Upper lobe of left lung (tissue), 4 donors: ENCODE data around the gene CXCL11.
"Not testable (repeated sequence)": the region's sequence is repeated elsewhere in the genome, so short reads cannot be mapped to it uniquely, and the experiment has no call there.

Experiments
- CTCF ChIP-seq, 6 experiments: fragments of 450-650 bp in 4 of 6; fragments of 200-600 bp in 2 of 6; sonication (generic) in 2 of 6; IDR thresholded peaks; one replicate each; pipeline ENCODE4 v1.5.1; 2016 to 2019; ENCODE audit warnings: antibody characterized with exemption in 6 of 6
- EP300 ChIP-seq, 4 donors: sonication (generic); formaldehyde crosslinking; IDR thresholded peaks; one replicate each; pipeline ENCODE4 v1.5.1; 2017; ENCODE audit warnings: antibody characterized with exemption in 4 of 4, control low read depth in 2 of 4
- POLR2A ChIP-seq, 4 donors: fragments of 450-650 bp; IDR thresholded peaks; one replicate each; pipeline ENCODE4 v1.5.1; 2016 to 2017; ENCODE audit warnings: antibody characterized with exemption in 4 of 4, mild to moderate bottlenecking in 2 of 4

- not testable (repeated sequence) for TF ChIP-seq CTCF, POLR2A, EP300 (IDR thresholded peaks at IDR 0.05)
These were observed 6.5 kb upstream of the CXCL11 start for GRCh38 chr4:76042241-76042998.
